Activated CD4-positive, alpha-beta T cell treated with anti-CD3 and anti-CD28 coated beads, Interleukin-2, amount 10 ng/mL, durations not matched to agents 24 days and 14 days (primary cell): ENCODE measurements around the gene CRELD2. TPM values are rescaled to one million over a fixed set of nuclear protein-coding genes. Genes with fewer than 3 reads are reported as not detected.
"Not testable (repeated sequence)": the region's sequence is repeated elsewhere in the genome, so short reads cannot be mapped to it uniquely, and the experiment has no call there.

ENCODE experiments used
- DNase-seq: peaks from one replicate; pipeline ENCODE4 v3.0.0; 2022
- H3K27ac Mint-ChIP-seq: one replicate; pipeline ENCODE4 v1.8.0; 2022; ENCODE audit warnings: mild to moderate bottlenecking, mixed read lengths
- H3K27me3 Mint-ChIP-seq: one replicate; pipeline ENCODE4 v1.8.0; 2022; ENCODE audit warnings: mixed read lengths
- H3K36me3 Mint-ChIP-seq: one replicate; pipeline ENCODE4 v1.8.0; 2022; ENCODE audit warnings: low read depth, mild to moderate bottlenecking, mixed read lengths
- H3K4me1 Mint-ChIP-seq: one replicate; pipeline ENCODE4 v1.8.0; 2021; ENCODE audit warnings: mixed read lengths
- H3K4me3 Mint-ChIP-seq: one replicate; pipeline ENCODE4 v1.8.0; 2022; ENCODE audit warnings: mild to moderate bottlenecking, moderate library complexity, mixed read lengths
- H3K9me3 Mint-ChIP-seq: one replicate; pipeline ENCODE4 v1.8.0; 2021; ENCODE audit warnings: mixed read lengths
- intact Hi-C: fragments of 100-400 bp; cut with micrococcal nuclease; formaldehyde crosslinking; loops from one replicate; pipeline ENCODE4 v1.15.1; 2023
- total RNA-seq: library from RNA; stranded (reverse); gene quantifications from 2 replicates; pipeline ENCODE4 v1.2.3, GENCODE V29; 2022

CRELD2 gene
- total RNA-seq, 1 donor from 2014 or later = 47.4 TPM

- no peak overlapping the region for H3K27ac Mint-ChIP-seq
- H3K36me3 Mint-ChIP-seq = no peaks in the 10 kb centered on the region
- no peaks in the 10 kb centered on the region for H3K9me3 Mint-ChIP-seq
- no peaks in the 10 kb centered on the region for H3K27me3 Mint-ChIP-seq
- intact Hi-C loops = no loop called here
- peaks cover 9% of the 10 kb centered on the region for H3K4me1 Mint-ChIP-seq
- DNase-seq = no peak
- H3K4me3 Mint-ChIP-seq = no peak overlapping the region
These were observed 25.5 kb downstream of the CRELD2 start for GRCh38 chr22:49943771-49944398.

DNA sequence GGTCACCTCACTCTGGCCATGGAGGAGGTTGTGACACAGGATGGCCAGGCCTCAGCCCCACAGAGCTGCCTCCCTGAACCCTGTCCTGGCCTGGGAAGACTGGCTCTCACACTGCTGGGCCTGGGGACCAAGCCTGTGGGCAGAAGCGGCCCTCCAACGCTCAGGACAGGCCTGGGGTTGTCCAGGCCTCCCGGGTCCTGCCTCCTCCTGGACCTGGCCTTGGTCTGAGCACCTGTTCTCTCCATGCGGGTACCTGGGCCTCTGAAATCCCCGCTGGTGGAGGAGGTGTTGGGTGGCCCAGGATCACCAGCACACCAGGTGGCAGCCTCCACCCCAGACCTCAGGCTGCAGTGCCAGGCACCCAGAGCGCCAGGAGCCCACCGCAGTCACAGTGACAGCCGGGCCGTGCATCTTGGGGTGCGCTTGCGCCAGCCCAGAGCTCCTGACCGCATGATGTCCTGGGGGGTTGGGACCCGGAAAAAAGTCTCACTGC, 26.0 kb downstream of the CRELD2 start:
- no peaks in the 10 kb centered on the region for H3K27me3 Mint-ChIP-seq
- intact Hi-C loops = no loop called here
- H3K4me3 Mint-ChIP-seq = no peak overlapping the region
- DNase-seq = no peak
- H3K36me3 Mint-ChIP-seq = no peaks in the 10 kb centered on the region
- no peak overlapping the region for H3K27ac Mint-ChIP-seq
- no peaks in the 10 kb centered on the region for H3K9me3 Mint-ChIP-seq
- H3K4me1 Mint-ChIP-seq = peaks cover 8% of the 10 kb centered on the region

- H3K27me3 Mint-ChIP-seq, H3K4me1 Mint-ChIP-seq, H3K9me3 Mint-ChIP-seq, H3K36me3 Mint-ChIP-seq, intact Hi-C loops, H3K4me3 Mint-ChIP-seq: not testable (repeated sequence)
- H3K27ac Mint-ChIP-seq = peak overlapping the region; percentile 70
- DNase-seq = peak; percentile 87
These were observed 26.8 kb downstream of the CRELD2 start for GRCh38 chr22:49945042-49945794.

DNA sequence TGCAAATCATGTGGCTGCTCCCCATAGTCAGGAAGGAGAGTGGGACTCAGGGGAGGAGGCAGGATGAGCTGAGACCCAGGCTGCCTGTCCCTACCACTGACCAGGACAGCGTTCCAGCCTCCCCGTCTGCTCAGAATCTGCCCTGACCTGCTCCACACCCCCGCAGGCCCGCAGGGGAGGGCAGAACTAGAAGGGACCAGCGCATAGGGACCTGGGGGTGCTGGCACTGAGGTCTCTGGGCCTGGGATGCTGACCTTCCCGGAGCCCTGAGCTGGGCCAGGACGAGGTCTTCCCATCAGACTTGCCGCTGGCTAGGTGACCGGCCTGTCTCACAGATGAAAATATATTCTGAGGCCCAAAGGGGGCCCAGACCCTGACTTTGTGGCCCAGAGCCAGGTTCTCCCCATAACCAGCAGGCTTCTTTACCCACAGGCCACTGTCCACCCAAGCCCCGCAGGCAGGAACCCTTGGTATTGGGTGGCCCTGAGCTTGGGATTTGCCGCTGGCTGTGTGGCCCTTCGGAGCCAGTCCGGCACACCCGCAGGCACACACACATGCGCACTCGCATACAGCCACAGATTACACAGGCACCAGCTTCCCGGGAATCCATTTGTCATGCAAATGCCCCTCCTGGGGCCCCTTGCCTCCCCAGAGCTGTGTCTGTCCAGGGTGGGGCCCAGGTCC, 28.3 kb downstream of the CRELD2 start:
- intact Hi-C loops = no loop called here
- Mint-ChIP-seq H3K36me3 (no peaks in the 10 kb centered on the region), H3K9me3 (no peaks in the 10 kb centered on the region), H3K27ac (no peak overlapping the region), H3K27me3 (no peaks in the 10 kb centered on the region), H3K4me1 (peaks cover 4% of the 10 kb centered on the region), H3K4me3 (no peak overlapping the region)
- DNase-seq = no peak

DNA sequence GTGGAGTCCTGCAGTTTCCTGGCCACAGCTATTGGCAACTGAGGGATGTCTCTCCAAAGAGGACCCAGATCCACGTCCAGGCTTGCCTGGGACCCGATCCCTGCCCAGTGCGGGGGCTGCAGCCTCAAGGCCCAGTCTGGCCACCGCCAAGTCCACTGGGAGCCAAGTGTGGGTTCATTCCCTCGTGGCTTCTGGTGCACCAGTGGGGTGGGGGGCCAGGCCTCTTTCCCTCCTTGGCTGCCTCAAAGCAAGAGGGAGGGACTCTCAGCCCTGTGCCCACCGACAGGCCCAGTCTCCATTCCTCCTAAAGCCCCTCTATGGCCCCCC, 28.8 kb downstream of the CRELD2 start:
- no peak overlapping the region for H3K27ac Mint-ChIP-seq
- no peak for DNase-seq
- intact Hi-C loops = no loop called here
- H3K27me3 Mint-ChIP-seq = no peaks in the 10 kb centered on the region
- no peak overlapping the region for H3K4me3 Mint-ChIP-seq
- no peaks in the 10 kb centered on the region for H3K9me3 Mint-ChIP-seq
- H3K36me3 Mint-ChIP-seq = no peaks in the 10 kb centered on the region
- H3K4me1 Mint-ChIP-seq = peaks cover 4% of the 10 kb centered on the region

DNA sequence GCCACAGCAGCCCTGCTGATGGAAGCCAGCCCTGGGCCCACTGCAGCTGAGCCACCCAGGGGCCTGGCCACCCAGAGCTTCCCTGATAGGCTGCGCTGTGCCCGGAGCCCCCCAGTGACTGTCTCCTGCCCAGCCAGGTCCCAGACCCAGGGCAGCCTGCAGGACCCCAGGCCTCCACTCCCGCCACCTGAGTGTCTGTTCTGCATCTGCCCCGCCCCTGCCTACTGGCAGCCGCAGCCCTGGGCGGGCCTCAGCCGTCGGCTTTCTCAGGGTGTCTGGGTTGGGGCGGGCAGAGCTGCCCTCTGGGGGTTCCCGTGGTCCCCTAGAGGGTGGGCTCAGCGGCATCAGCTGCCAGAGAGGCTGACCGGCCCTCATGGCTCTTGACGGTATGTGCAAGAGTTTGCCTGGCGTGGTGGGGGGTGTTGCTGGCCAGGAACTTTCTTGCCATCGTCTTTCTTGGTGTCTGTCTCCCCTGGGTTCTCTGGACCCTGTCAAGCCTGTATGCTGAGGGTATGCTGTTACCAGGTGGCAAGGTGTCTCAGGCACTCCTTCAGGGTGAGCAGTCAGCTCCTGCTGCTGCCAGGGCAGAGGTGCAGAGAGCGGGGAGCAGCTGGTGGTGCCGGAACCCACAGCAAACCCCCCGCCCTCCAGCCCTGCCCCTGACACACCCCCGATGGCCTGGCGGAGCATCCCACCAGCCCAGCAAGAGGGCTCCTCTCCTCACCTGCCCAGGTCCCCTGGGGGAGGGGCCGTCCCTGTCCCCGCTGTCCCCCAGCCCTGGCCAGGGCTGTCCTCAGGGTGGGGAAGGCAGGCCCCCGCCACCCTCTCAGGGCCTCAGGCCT, 29.9 kb downstream of the CRELD2 start:
- DNase-seq = no peak
- Mint-ChIP-seq H3K4me3 (no peak overlapping the region), H3K27ac (no peak overlapping the region), H3K4me1 (peaks cover 4% of the 10 kb centered on the region), H3K27me3 (no peaks in the 10 kb centered on the region), H3K9me3 (no peaks in the 10 kb centered on the region), H3K36me3 (no peaks in the 10 kb centered on the region)
- intact Hi-C loops = no loop called here

DNA sequence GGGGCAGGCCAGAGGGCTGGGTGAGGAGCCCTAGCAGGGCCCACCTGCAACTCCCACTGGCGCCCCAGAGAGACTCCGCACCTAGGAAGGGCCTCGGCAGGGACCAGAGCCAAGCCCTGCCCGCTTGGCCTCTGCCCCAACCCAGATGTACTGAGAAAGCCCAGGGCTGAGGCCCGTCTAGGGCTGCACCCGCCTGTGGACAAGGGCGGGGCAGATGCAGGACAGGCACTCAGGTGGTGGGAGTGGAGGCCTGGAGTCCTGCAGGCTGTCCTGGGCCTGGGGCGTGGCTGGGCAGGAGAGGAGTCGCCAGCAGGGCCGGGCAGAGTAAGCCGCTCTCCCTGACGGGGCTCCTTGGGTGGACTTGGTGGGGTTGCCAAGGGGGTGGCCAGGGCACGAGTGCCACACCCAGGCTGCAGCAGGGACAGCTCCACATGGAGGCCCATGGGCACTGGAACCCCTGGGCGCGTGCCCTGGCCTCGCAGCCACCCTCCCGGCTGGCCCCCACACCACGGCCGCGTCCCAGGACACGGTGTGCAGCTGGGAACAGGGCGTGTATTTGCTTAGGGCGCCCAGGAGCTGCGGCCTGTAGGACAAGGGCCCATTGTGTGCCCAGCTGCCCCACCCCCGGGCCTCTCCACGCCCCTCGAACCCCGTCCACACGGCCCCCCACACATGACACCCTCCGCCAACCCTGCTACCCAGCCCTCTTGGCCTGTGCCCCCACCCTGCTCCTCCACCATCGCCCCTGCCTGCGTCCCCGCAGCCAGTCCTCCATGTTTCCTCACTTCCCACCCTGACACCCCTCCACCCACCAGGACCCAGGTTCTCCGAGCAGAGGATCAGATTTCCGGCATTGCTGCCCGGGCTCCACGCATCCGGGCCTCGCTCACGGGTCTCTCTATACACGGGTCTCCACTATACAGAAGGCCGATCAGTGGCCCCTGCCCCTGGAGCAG, 30.8 kb downstream of the CRELD2 start:
- Mint-ChIP-seq H3K27ac (no peak overlapping the region), H3K27me3 (no peaks in the 10 kb centered on the region), H3K4me1 (peaks cover 4% of the 10 kb centered on the region), H3K4me3 (no peak overlapping the region), H3K9me3 (no peaks in the 10 kb centered on the region), H3K36me3 (no peaks in the 10 kb centered on the region)
- DNase-seq = no peak
- intact Hi-C loops = no loop called here

DNA sequence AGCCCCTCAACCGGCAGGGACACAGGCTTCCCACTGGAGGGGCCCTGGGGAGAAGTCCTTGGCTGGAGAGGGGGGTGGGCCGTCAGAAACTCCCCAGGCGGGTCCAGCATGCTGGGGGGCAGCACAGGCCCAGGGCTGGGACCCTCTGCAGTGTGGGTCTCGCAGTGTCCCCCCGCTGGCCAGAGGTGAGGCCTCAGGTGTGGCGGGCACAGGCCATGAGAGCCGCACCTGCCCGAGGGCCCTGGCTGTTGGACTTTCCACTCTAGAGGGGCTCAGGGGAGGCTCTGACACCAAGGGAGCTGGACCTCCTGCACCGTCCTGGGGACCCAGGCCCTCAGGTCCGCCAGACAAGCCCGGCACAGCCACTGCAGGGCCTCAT, 31.5 kb downstream of the CRELD2 start:
- H3K4me1 Mint-ChIP-seq = peaks cover 4% of the 10 kb centered on the region
- no peaks in the 10 kb centered on the region for H3K36me3 Mint-ChIP-seq
- intact Hi-C loops = no loop called here
- no peak overlapping the region for H3K27ac Mint-ChIP-seq
- DNase-seq = no peak
- no peak overlapping the region for H3K4me3 Mint-ChIP-seq
- no peaks in the 10 kb centered on the region for H3K27me3 Mint-ChIP-seq
- H3K9me3 Mint-ChIP-seq = no peaks in the 10 kb centered on the region

DNA sequence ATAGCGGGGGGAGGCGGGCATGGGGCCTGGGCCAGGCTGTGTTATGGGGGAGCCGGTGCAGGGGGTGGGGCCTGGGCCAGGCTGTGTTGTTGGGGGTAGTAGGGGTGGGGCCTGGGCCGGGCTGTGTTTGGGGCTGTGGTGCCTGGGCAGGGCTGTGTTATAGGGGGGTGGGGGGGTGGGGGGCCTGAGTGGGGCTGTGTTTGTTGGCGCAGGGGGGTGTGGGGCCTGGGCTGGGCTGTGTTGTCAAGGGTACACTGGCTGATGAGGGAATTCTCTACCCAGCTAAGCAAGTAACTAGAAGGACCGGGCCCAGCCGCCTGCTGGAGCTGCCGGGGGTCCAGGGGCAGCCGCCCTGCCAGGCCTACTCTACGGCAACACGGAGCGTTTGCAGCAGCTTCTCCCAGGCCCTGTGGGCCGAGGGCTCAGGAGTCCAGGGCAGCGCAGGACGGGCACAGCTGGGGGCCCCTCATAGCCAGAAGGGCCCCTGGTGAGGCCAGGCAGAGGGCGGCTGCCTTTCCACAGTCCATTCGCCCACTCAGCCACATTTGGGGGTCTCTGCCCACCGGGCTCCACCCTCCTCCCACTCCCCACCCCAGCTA, 32.1 kb downstream of the CRELD2 start:
- Mint-ChIP-seq H3K4me1 (peaks cover 4% of the 10 kb centered on the region), H3K4me3 (no peak overlapping the region), H3K27ac (no peak overlapping the region), H3K27me3 (no peaks in the 10 kb centered on the region), H3K36me3 (no peaks in the 10 kb centered on the region), H3K9me3 (no peaks in the 10 kb centered on the region)
- intact Hi-C loops = no loop called here
- DNase-seq = no peak

DNA sequence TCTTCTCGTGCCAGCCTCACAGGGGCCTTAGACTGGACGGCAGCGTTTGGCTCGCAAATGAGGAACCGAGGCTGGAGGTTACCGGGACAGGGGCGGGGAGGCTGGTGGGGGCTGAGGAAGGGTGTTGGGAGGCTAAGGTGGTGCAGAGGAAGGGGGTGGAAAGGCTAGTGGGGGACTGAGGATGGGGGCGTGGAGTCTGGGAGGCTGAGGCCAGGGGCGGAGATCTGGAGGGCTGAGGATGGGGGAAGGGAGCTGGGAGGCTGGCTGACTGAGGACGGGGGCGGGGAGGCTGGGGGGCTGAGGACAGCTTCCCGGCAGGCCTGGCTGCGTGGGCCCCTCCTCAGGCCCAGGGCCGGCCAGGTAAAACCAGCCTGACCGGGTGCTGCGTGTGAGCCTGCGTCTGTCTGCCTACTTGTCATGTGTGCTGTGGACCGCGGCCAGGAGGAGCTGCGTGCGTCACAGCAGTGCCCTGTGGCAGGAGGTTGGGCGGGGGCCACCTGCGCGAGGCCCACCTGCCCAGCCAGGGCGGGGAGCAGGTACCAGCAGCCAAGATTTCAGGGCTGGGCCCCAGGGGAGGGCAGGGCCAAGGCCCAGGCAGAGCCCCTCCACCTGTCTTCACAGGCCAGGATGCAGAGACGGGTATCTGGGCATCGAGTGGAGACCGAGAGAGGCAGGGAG, 32.7 kb downstream of the CRELD2 start:
- H3K9me3 Mint-ChIP-seq = no peaks in the 10 kb centered on the region
- no peak for DNase-seq
- intact Hi-C loops = no loop called here
- no peaks in the 10 kb centered on the region for H3K36me3 Mint-ChIP-seq
- no peak overlapping the region for H3K4me3 Mint-ChIP-seq
- H3K4me1 Mint-ChIP-seq = no peaks in the 10 kb centered on the region
- H3K27ac Mint-ChIP-seq = no peak overlapping the region
- H3K27me3 Mint-ChIP-seq = no peaks in the 10 kb centered on the region

GRCh38 chr22:49951678-49951985, 33.2 kb downstream of the CRELD2 start:
- Mint-ChIP-seq H3K27me3 (no peaks in the 10 kb centered on the region), H3K4me1 (no peaks in the 10 kb centered on the region), H3K36me3 (no peaks in the 10 kb centered on the region), H3K4me3 (no peak overlapping the region), H3K27ac (no peak overlapping the region), H3K9me3 (no peaks in the 10 kb centered on the region)
- no peak for DNase-seq
- intact Hi-C loops = no loop called here

GRCh38 chr22:49951986-49952896, 33.8 kb downstream of the CRELD2 start:
- no peak for DNase-seq
- Mint-ChIP-seq H3K27me3 (no peaks in the 10 kb centered on the region), H3K27ac (no peak overlapping the region), H3K4me3 (no peak overlapping the region), H3K9me3 (no peaks in the 10 kb centered on the region), H3K4me1 (no peaks in the 10 kb centered on the region), H3K36me3 (no peaks in the 10 kb centered on the region)
- intact Hi-C loops = no loop called here
